Heart left ventricle (tissue), 13 donors: ENCODE results near the gene METRNL.

Experiments
- POLR2A ChIP-seq, 2 donors: fragments of 450-650 bp; IDR thresholded peaks; one replicate each; pipeline ENCODE4 v1.6.1; 2017; ENCODE audit warnings: antibody characterized with exemption in 2 of 2, mild to moderate bottlenecking in 2 of 2, moderate library complexity in 2 of 2
- TF ChIP-seq, protein P1 (sequence below), 12 donors: fragments of 200-600 bp; sonication (generic) in 4 of 12; IDR thresholded peaks; one replicate each; pipeline versions ENCODE4 v1.5.0 to v1.8.0; 2018 to 2022; ENCODE audit warnings: antibody characterized with exemption in 12 of 12, mild to moderate bottlenecking in 5 of 12
- donor health status: ischemic (EF 13 %, LVEDD 7.1; RV severe dilation, severe dysfunction).
- donor health status: DM: no; HTN: yes; CAD: no.
- donor health status: DM: no; HTN: no; CAD: no.
- donor health status: ischemic (EF 25% LVEDD 6.9; RV normal size, moderate dysfunction).
- donor health status: ischemic (EF 25% LVEDD 5.7; RV mildly dilated, moderate dysfunction).
- donor health status: ischemic (EF 35%, LVEDD 5.7; RV mildly dilated, moderate dysfunction).
- donor health status: nonischemic (EF 11% LVEDD 7.7; RV severe dilation, severe dysfunction).
- donor health status: DM: yes; HTN: yes; CAD: no.
- donor health status: PGD.
- donor health status: ischemic (EF 29% LVEDD 5.4; RV normal size, mild dysfunction).
- donor health status: nonischemic (EF 23%, LVEDD 6.1; RV moderate dilation, normal function).

DNA sequence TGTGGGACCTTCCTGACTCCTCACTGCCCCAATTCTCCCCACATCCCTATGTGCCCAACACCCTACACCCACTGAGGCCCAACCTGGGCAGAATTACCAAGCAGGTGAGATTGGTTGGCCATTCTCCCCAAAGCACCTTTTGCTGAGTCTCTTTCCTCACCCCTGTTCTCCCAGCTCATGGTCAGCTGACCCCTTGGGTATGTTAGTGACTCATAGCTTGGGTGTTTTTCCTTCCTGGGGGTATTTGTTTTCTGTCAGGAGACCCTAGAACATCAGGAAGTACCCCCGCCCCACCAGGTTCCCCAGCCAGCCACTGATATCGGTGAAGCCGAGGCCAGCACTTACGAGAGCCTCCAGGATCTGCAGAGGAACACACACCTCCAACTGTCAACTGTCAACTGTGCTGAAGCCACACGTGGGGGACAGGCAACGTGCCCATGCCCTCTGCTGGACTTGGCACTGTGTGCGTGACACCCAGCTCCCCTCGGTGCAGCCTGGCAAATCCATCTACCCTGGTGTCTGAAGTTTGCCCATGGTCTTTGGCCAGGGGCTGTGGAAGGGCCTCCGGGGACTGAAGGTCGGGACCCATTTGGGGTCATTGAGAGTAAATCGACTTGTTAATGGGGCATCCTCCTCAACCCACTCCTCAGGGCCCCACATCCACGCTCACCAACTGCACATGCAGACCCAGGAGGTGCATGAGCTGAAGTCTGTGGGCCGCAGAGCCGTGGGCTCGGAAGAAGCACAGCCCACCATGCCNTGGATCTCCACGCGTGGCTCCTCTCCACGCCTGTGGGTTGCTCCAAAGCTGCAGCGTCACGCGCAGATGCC, 53.1 kb downstream of the METRNL start:
- TF ChIP-seq POLR2A (IDR thresholded peaks at IDR 0.05) = no peak
- TF ChIP-seq, protein P1, sequence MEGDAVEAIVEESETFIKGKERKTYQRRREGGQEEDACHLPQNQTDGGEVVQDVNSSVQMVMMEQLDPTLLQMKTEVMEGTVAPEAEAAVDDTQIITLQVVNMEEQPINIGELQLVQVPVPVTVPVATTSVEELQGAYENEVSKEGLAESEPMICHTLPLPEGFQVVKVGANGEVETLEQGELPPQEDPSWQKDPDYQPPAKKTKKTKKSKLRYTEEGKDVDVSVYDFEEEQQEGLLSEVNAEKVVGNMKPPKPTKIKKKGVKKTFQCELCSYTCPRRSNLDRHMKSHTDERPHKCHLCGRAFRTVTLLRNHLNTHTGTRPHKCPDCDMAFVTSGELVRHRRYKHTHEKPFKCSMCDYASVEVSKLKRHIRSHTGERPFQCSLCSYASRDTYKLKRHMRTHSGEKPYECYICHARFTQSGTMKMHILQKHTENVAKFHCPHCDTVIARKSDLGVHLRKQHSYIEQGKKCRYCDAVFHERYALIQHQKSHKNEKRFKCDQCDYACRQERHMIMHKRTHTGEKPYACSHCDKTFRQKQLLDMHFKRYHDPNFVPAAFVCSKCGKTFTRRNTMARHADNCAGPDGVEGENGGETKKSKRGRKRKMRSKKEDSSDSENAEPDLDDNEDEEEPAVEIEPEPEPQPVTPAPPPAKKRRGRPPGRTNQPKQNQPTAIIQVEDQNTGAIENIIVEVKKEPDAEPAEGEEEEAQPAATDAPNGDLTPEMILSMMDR (IDR thresholded peaks at IDR 0.05) = peak in 1 of 12 donors; percentile 10
